HCT116 (cell line): ENCODE data around the gene MYBPC2. TPM values are rescaled to one million over a fixed set of nuclear protein-coding genes. Genes with fewer than 3 reads are reported as not detected.

ENCODE experiments used
- ATAC-seq: fragments of 200-7000 bp; cut with Tn5 transposase; 2 replicates; pipeline ENCODE4 v1.9.1; 2020; ENCODE audit warnings: mild to moderate bottlenecking, moderate library complexity
- BruUV-seq: library from RNA; stranded (reverse); fragments of 400-500 nt; replicated peaks from 2 replicates; lab custom pipeline; 2021; lab: Mats Ljungman, UMichigan
- CTCF ChIA-PET: fragments of 300-600 bp; sonication (Branson Sonifier 250); formaldehyde crosslinking; loops from one replicate; lab custom pipeline; 2021; ENCODE audit warnings: antibody characterized with exemption; lab: Charles Lee
- POLR2A ChIA-PET: fragments of 300-600, 350-600 bp; sonication (Branson Sonifier 250); formaldehyde crosslinking; loops from one replicate; lab custom pipeline; 2021; ENCODE audit warnings: antibody characterized with exemption; lab: Charles Lee
- RAD21 ChIA-PET, 2 experiments: fragments of 300-600 bp; sonication (Branson Sonifier 250); formaldehyde crosslinking; loops; one replicate each; lab custom pipeline; 2023; ENCODE audit warnings: low total read pairs in 2 of 2; ENCODE audit not compliant: uncharacterized antibody in 2 of 2, unreplicated experiment in 2 of 2, low non-redundant PET in 1 of 2; lab: Charles Lee
- DNase-seq: peaks from one replicate; pipeline ENCODE4 v3.0.0-alpha.2; 2010; ENCODE audit warnings: low read depth, low spot score
- H2AFZ ChIP-seq: fragments of 200-600 bp; shearing (Covaris generic), sonication (generic); 2 replicates; pipeline ENCODE4 v1.6.1; 2017; ENCODE audit warnings: low read depth, mixed run types, mixed read lengths, antibody characterized with exemption, low read length; ENCODE audit not compliant: poor library complexity, severe bottlenecking
- H3K27ac ChIP-seq: 2 replicates; pipeline ENCODE4 v1.5.1; 2012; ENCODE audit warnings: low read depth, low read length
- H3K27me3 ChIP-seq: fragments of 200-600 bp; sonication (generic); 2 replicates; pipeline ENCODE4 v1.6.1; 2016; ENCODE audit warnings: mixed run types, low read length, mixed read lengths; ENCODE audit not compliant: insufficient read depth
- H3K36me3 ChIP-seq, 2 experiments: fragments of 200-500 bp in 1 of 2; fragments of 200-600 bp in 1 of 2; sonication (Bioruptor generic) in 1 of 2; sonication (generic) in 1 of 2; 2 replicates each; pipeline versions ENCODE4 v1.5.1 to v1.6.1; 2014 to 2016; ENCODE audit warnings: low read length in 2 of 2, inconsistent platforms in 1 of 2, mixed read lengths in 1 of 2, mixed run types in 1 of 2; ENCODE audit not compliant: insufficient read depth in 2 of 2, control insufficient read depth in 1 of 2
- H3K4me1 ChIP-seq, 2 experiments: fragments of 200-600 bp in 1 of 2; sonication (generic) in 1 of 2; 2 replicates each; pipeline versions ENCODE4 v1.5.1 to v1.6.1; 2012 to 2017; ENCODE audit warnings: low read length in 2 of 2, inconsistent platforms in 1 of 2, mild to moderate bottlenecking in 1 of 2, mixed read lengths in 1 of 2, mixed run types in 1 of 2, moderate library complexity in 1 of 2; ENCODE audit not compliant: insufficient read depth in 2 of 2, control insufficient read depth in 1 of 2
- H3K4me2 ChIP-seq: fragments of 200-600 bp; sonication (generic); 2 replicates; pipeline ENCODE4 v1.6.1; 2017; ENCODE audit warnings: mixed run types, low read length, mixed read lengths
- H3K4me3 ChIP-seq, 2 experiments: fragments of 200-600 bp in 1 of 2; sonication (generic) in 1 of 2; replicated peaks in 1 of 2; 2 replicates each; pipeline ENCODE4 v1.5.1; 2011 to 2016; ENCODE audit warnings: low read length in 2 of 2, control low read depth in 1 of 2, low read depth in 1 of 2, mild to moderate bottlenecking in 1 of 2, mixed read lengths in 1 of 2, mixed run types in 1 of 2
- H3K79me2 ChIP-seq: fragments of 200-600 bp; sonication (generic); 2 replicates; pipeline ENCODE4 v1.6.1; 2017; ENCODE audit warnings: mild to moderate bottlenecking, mixed run types, low read length, moderate library complexity, mixed read lengths; ENCODE audit not compliant: insufficient read depth
- H3K9ac ChIP-seq: fragments of 200-600 bp; sonication (generic); 2 replicates; pipeline ENCODE4 v1.6.1; 2016; ENCODE audit warnings: low read length, mixed read lengths
- H3K9me2 ChIP-seq: fragments of 200-600 bp; sonication (generic), shearing (Covaris generic); 2 replicates; pipeline ENCODE4 v1.6.1; 2017; ENCODE audit warnings: mixed run types, mild to moderate bottlenecking, moderate library complexity; ENCODE audit not compliant: insufficient read depth
- H3K9me3 ChIP-seq, 2 experiments: fragments of 200-500 bp in 1 of 2; fragments of 200-600 bp in 1 of 2; sonication (Bioruptor generic) in 1 of 2; sonication (generic) in 1 of 2; 2 replicates each; pipeline ENCODE4 v1.6.1; 2014 to 2017; ENCODE audit warnings: low read length in 2 of 2, mixed read lengths in 2 of 2, inconsistent platforms in 1 of 2, low read depth in 1 of 2, mild to moderate bottlenecking in 1 of 2, mixed run types in 1 of 2, moderate library complexity in 1 of 2; ENCODE audit not compliant: control insufficient read depth in 1 of 2, insufficient read depth in 1 of 2
- H4K20me1 ChIP-seq: fragments of 200-600 bp; sonication (generic), shearing (Covaris generic); 2 replicates; pipeline ENCODE4 v1.6.1; 2017; ENCODE audit warnings: mixed run types, mild to moderate bottlenecking, moderate library complexity; ENCODE audit not compliant: insufficient read depth
- CBX3 ChIP-seq: IDR thresholded peaks from 2 replicates; pipeline ENCODE4 v1.6.1; 2012; ENCODE audit warnings: low read depth
- CEBPB ChIP-seq: IDR thresholded peaks from 2 replicates; pipeline ENCODE4 v1.6.1; 2012; ENCODE audit warnings: low read depth
- CTCF ChIP-seq, 3 experiments: fragments of 200-600 bp in 1 of 3; sonication (generic) in 1 of 3; IDR thresholded peaks in 2 of 3; conservative IDR thresholded peaks in 1 of 3; 2 replicates each; pipeline ENCODE4 v1.5.1; 2012 to 2017; ENCODE audit warnings: low read depth in 2 of 3, low read length in 2 of 3, antibody characterized with exemption in 1 of 3, borderline replicate concordance in 1 of 3, control low read depth in 1 of 3, mild to moderate bottlenecking in 1 of 3, mixed read lengths in 1 of 3, mixed run types in 1 of 3, moderate library complexity in 1 of 3; ENCODE audit not compliant: insufficient read depth in 1 of 3
- EGR1 ChIP-seq: IDR thresholded peaks from 2 replicates; pipeline ENCODE4 v1.6.1; 2012; ENCODE audit warnings: low read depth
- ELF1 ChIP-seq: IDR thresholded peaks from 2 replicates; pipeline ENCODE4 v1.6.1; 2012; ENCODE audit warnings: low read depth, borderline replicate concordance
- EZH2 ChIP-seq: fragments of 200-600 bp; sonication (generic); IDR thresholded peaks from 2 replicates; pipeline ENCODE4 v1.6.1; 2017; ENCODE audit warnings: antibody characterized with exemption, mixed run types
- FOSL1 ChIP-seq: IDR thresholded peaks from 2 replicates; pipeline ENCODE4 v1.6.1; 2012; ENCODE audit warnings: low read depth
- JUND ChIP-seq: IDR thresholded peaks from 2 replicates; pipeline ENCODE4 v1.6.1; 2012
- MAX ChIP-seq: IDR thresholded peaks from 2 replicates; pipeline ENCODE4 v1.6.1; 2012
- POLR2A ChIP-seq: IDR thresholded peaks from 2 replicates; pipeline ENCODE4 v1.7.0; 2011; ENCODE audit warnings: borderline replicate concordance; ENCODE audit not compliant: insufficient read depth, insufficient read length; ENCODE audit errors: extremely low read depth
- RAD21 ChIP-seq: IDR thresholded peaks from 2 replicates; pipeline ENCODE4 v1.6.1; 2012; ENCODE audit warnings: low read depth, mild to moderate bottlenecking
- REST ChIP-seq: IDR thresholded peaks from 2 replicates; pipeline ENCODE4 v1.6.1; 2012; ENCODE audit warnings: low read depth
- SIN3A ChIP-seq: IDR thresholded peaks from 2 replicates; pipeline ENCODE4 v1.6.1; 2012; ENCODE audit warnings: low read depth
- TCF7L2 ChIP-seq: IDR thresholded peaks from 2 replicates; pipeline ENCODE4 v1.7.0; 2011; ENCODE audit warnings: borderline replicate concordance, inconsistent platforms; ENCODE audit not compliant: insufficient read depth, insufficient read length; ENCODE audit errors: extremely low read depth
- ZFX ChIP-seq: fragments of 450-650 bp; IDR thresholded peaks from 2 replicates; pipeline ENCODE4 v1.6.1; 2017
- ZNF274 ChIP-seq: fragments of 200-500 bp; sonication (Bioruptor generic); IDR thresholded peaks from 2 replicates; pipeline ENCODE4 v1.6.1; 2014; ENCODE audit warnings: mild to moderate bottlenecking, low read depth, low read length, inconsistent platforms
- intact Hi-C: fragments of 100-400 bp; cut with micrococcal nuclease; formaldehyde crosslinking; loops from 2 replicates; pipeline ENCODE4 v1.10.0; 2022
- total RNA-seq: library from RNA; stranded (reverse); gene quantifications from one replicate; pipeline ENCODE4 v1.2.1, GENCODE V29; 2021; ENCODE audit not compliant: unreplicated experiment

MYBPC2 gene
- total RNA-seq, 1 experiment from 2014 or later, result not detected

- H3K4me1 ChIP-seq, result peaks cover 12 to 16% of the 10 kb centered on the region in 2 experiments
- no peak for ATAC-seq
- H3K27me3 ChIP-seq, result no peaks in the 10 kb centered on the region
- no peak for DNase-seq
- no peaks in the 10 kb centered on the region for H4K20me1 ChIP-seq
- no peak overlapping the region for H3K27ac ChIP-seq
- no peaks in the 10 kb centered on the region for H3K79me2 ChIP-seq
- CTCF ChIA-PET, result no interaction called here
- H3K9me3 ChIP-seq, result peaks cover 3 to 10% of the 10 kb centered on the region in 2 experiments; a peak in 1 of 4 replicates
- intact Hi-C loops, result no loop called here
- H2AFZ ChIP-seq, result no peak overlapping the region
- H3K36me3 ChIP-seq, result peaks cover 0 to 6% of the 10 kb centered on the region in 2 experiments; a peak in 1 of 4 replicates
- no peak overlapping the region for H3K9ac ChIP-seq
- no peak overlapping the region for H3K4me3 ChIP-seq
- H3K9me2 ChIP-seq, result no peaks in the 10 kb centered on the region
- TF ChIP-seq CEBPB (no peak), ZNF274 (no peak), JUND (no peak), FOSL1 (no peak), ZFX (no peak), TCF7L2 (no peak), EZH2 (no peak), MAX (no peak), ELF1 (no peak), POLR2A (no peak), CBX3 (no peak), SIN3A (no peak)
- TF ChIP-seq, all 23 proteins: peak for 0
- RAD21 ChIA-PET, result no interaction called here
- no TSS peak for BruUV-seq
- no peak overlapping the region for H3K4me2 ChIP-seq
- POLR2A ChIA-PET, result no interaction called here
Observed at GRCh38 chr19:50490411-50490811, 57.7 kb downstream of the MYBPC2 start.

- no peaks in the 10 kb centered on the region for H3K79me2 ChIP-seq
- TF ChIP-seq CTCF (IDR thresholded peaks at IDR 0.05 in 2 of 3, conservative IDR thresholded peaks at IDR 0.05 in 1 of 3; ENCODE audit: borderline replicate concordance in 1 of 3, insufficient read depth in 1 of 3, low read depth in 2 of 3, low read length in 2 of 3), result no peak
- no peak for TF ChIP-seq REST
- TF ChIP-seq ZFX, result no peak
- TF ChIP-seq JUND, result no peak
- TF ChIP-seq EZH2, result no peak
- TF ChIP-seq FOSL1, result no peak
- no peak for TF ChIP-seq POLR2A
- no peak for TF ChIP-seq MAX
- TF ChIP-seq RAD21, result no peak
- TF ChIP-seq EGR1, result no peak
Observed at GRCh38 chr19:50490991-50491472, 58.3 kb downstream of the MYBPC2 start.

More at GRCh38 chr19:50490991-50491472, 58.3 kb downstream of the MYBPC2 start:
- ChIA-PET POLR2A (no interaction called here), RAD21 (no interaction called here), CTCF (no interaction called here)
- Histone ChIP-seq H3K4me1 (peaks cover 12 to 18% of the 10 kb centered on the region in 2 experiments), H3K4me2 (no peak overlapping the region), H4K20me1 (no peaks in the 10 kb centered on the region), H3K9ac (no peak overlapping the region), H3K36me3 (peaks cover 0 to 6% of the 10 kb centered on the region in 2 experiments; a peak in 1 of 4 replicates), H3K9me2 (no peaks in the 10 kb centered on the region), H3K27ac (no peak overlapping the region), H3K4me3 (no peak overlapping the region), H2AFZ (no peak overlapping the region), H3K9me3 (peaks cover 3 to 6% of the 10 kb centered on the region in 2 experiments; a peak in 1 of 4 replicates), H3K27me3 (no peaks in the 10 kb centered on the region)
- DNase-seq, result no peak
- no peak for ATAC-seq
- intact Hi-C loops, result no loop called here
- no TSS peak for BruUV-seq
